ENCODE measurements around the gene PYM1. TPM values are rescaled to one million over a fixed set of nuclear protein-coding genes. Genes with fewer than 3 reads are reported as not detected.

PYM1 gene
- total RNA-seq, 1 donor from 2014 or later: 47.6 TPM

DNA sequence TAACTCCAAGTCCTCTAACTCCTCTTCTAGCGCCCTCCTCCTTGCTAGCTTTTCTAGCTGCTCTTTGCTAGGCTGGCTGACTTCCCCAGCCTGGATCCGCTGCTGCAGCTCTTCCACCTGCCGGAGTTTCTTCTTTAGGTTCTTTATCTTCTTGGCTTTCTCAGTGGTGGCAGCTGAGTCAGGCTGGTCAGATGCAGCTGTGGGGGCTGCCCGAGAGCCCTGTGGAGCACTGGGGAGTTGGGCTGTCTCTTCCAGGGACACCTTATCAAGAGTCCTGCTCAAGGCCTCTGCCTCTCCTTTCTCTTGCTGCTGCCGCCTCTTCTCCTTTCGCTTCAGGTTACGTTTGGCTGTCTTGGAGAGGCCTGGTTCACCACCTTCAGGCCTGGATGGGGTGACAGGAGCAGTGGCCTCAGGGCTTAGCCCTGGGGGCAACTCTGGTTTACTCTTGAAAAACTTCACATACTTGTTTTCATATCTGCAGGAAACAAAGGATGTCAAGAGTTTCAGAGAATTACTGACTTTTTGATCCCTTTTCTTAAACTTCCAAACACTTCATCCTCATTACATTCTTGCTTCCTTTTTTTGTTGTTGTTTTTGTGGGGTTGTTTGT is 25.7 kb downstream of the PYM1 start:
- H3K27me3 ChIP-seq (ENCODE audit: control insufficient read depth, insufficient read depth, low read length): no peaks in the 10 kb centered on the region
- no peak for DNase-seq (ENCODE audit: low read depth)
- TF ChIP-seq, protein P1, sequence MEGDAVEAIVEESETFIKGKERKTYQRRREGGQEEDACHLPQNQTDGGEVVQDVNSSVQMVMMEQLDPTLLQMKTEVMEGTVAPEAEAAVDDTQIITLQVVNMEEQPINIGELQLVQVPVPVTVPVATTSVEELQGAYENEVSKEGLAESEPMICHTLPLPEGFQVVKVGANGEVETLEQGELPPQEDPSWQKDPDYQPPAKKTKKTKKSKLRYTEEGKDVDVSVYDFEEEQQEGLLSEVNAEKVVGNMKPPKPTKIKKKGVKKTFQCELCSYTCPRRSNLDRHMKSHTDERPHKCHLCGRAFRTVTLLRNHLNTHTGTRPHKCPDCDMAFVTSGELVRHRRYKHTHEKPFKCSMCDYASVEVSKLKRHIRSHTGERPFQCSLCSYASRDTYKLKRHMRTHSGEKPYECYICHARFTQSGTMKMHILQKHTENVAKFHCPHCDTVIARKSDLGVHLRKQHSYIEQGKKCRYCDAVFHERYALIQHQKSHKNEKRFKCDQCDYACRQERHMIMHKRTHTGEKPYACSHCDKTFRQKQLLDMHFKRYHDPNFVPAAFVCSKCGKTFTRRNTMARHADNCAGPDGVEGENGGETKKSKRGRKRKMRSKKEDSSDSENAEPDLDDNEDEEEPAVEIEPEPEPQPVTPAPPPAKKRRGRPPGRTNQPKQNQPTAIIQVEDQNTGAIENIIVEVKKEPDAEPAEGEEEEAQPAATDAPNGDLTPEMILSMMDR (IDR thresholded peaks at IDR 0.05; ENCODE audit: insufficient read depth, low read length, poor library complexity, severe bottlenecking): no peak
- no peaks in the 10 kb centered on the region for H3K36me3 ChIP-seq (ENCODE audit: control insufficient read depth, insufficient read depth, low read length)
- no peak overlapping the region for H3K4me3 ChIP-seq (ENCODE audit: low read depth, low read length)

DNA sequence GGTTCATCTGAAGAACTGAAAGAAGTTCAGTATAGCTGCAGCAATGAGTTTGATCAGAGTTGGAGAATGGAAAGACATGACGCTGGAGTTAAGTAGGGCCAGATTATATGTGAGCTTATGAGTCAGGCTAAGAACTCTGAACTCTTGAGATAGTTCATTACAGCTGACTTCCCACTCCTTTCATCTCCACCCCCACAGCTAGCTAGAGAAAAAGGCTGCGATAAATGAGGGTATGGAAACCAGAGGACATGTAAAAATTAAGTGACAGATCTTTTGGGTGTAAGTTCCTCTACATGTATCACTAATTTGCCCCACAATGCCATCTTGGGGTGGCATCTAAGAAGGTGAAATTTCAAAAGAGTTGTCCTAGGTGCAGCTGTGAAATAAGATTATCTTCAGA is 28.6 kb downstream of the PYM1 start:
- H3K4me3 ChIP-seq (ENCODE audit: low read depth, low read length): no peak overlapping the region
- TF ChIP-seq, protein P1 (IDR thresholded peaks at IDR 0.05; ENCODE audit: insufficient read depth, low read length, poor library complexity, severe bottlenecking): no peak
- H3K36me3 ChIP-seq (ENCODE audit: control insufficient read depth, insufficient read depth, low read length): no peaks in the 10 kb centered on the region
- DNase-seq (ENCODE audit: low read depth): no peak
- no peaks in the 10 kb centered on the region for H3K27me3 ChIP-seq (ENCODE audit: control insufficient read depth, insufficient read depth, low read length)

DNA sequence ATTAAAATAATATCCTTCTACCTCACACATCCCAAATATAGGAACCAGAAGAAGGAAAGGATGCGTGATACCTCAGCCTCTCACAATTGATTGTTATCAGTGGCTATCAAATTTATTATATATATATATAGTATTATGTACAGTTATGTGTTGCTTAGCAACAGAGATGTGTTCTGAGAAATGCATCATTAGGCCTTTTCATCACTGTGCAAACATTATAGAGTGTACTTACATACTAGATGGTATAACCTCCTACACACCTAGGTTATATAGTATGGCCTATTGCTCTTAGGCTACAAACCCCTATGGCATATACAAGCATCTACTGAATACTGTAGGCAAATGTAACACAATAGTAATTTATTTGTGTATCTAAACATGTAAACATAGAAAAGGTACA is 34.0 kb downstream of the PYM1 start:
- TF ChIP-seq, protein P1 (IDR thresholded peaks at IDR 0.05; ENCODE audit: insufficient read depth, low read length, poor library complexity, severe bottlenecking): no peak
- no peak for DNase-seq (ENCODE audit: low read depth)
- H3K36me3 ChIP-seq (ENCODE audit: control insufficient read depth, insufficient read depth, low read length): no peaks in the 10 kb centered on the region
- H3K4me3 ChIP-seq (ENCODE audit: low read depth, low read length): no peak overlapping the region
- H3K27me3 ChIP-seq (ENCODE audit: control insufficient read depth, insufficient read depth, low read length): no peaks in the 10 kb centered on the region

DNA sequence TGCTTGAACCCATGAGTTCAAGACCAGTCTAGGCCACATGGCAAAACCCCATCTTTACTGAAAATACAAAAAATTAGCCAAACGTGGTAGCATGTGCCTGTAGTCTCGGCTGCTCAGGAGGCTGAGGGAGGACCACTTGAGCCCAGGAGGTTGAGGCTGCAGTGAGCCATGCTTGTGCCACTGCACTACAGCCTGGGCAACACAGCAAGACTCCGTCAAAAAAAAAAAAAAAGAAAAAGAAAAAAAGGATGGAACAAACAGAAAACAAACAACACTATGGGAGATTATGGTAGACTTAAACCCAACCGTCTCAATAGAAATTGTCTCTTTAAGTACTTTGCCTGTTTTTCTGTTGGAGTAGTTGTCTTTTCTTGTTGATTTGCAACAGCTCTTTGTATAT is 36.4 kb downstream of the PYM1 start:
- H3K27me3 ChIP-seq (ENCODE audit: control insufficient read depth, insufficient read depth, low read length): no peaks in the 10 kb centered on the region
- no peak for DNase-seq (ENCODE audit: low read depth)
- H3K36me3 ChIP-seq (ENCODE audit: control insufficient read depth, insufficient read depth, low read length): no peaks in the 10 kb centered on the region
- TF ChIP-seq, protein P1 (IDR thresholded peaks at IDR 0.05; ENCODE audit: insufficient read depth, low read length, poor library complexity, severe bottlenecking): no peak
- no peak overlapping the region for H3K4me3 ChIP-seq (ENCODE audit: low read depth, low read length)

DNA sequence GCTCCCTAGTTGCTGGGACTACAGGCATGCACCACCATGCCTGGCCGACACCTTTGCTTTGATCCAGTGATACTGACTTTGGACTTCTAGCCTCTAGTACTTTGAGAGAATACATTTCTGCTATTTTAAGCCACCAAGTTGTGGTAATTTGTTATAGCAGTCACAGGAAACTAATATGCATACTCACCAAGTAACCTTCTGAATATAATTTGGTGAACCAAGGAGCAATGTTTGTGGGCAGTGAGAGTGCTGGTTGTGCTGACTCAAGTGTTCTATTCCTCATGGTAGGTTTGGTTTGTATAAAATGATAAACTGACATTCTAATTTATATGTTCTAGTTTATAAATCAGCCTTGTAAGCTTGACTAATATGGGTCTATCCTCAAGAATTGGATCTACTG is 42.6 kb downstream of the PYM1 start:
- no peak overlapping the region for H3K4me3 ChIP-seq (ENCODE audit: low read depth, low read length)
- TF ChIP-seq, protein P1 (IDR thresholded peaks at IDR 0.05; ENCODE audit: insufficient read depth, low read length, poor library complexity, severe bottlenecking): no peak
- DNase-seq (ENCODE audit: low read depth): no peak
- no peaks in the 10 kb centered on the region for H3K27me3 ChIP-seq (ENCODE audit: control insufficient read depth, insufficient read depth, low read length)
- no peaks in the 10 kb centered on the region for H3K36me3 ChIP-seq (ENCODE audit: control insufficient read depth, insufficient read depth, low read length)

DNA sequence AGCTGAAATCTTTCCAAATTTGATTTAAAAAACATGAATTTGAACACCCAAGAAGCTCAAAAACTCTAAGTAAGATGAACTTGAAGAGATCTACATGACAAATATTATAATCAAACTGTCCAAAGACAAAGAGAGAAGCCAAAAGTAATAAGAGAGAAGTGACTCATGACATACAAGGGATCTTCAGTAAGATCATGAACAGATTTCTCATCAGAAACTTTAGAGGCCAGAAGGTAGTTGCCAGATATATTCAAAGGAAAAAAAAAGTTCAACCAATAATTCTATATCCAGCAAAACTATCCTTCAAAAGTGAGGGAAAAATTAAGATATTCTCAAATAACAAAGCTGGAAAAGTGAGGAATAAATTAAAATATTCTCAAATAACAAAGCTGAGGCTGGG is 49.9 kb downstream of the PYM1 start:
- Histone ChIP-seq H3K4me3 (ENCODE audit: low read depth, low read length) (no peak overlapping the region), H3K27me3 (ENCODE audit: control insufficient read depth, insufficient read depth, low read length) (no peaks in the 10 kb centered on the region), H3K36me3 (ENCODE audit: control insufficient read depth, insufficient read depth, low read length) (no peaks in the 10 kb centered on the region)
- TF ChIP-seq, protein P1 (IDR thresholded peaks at IDR 0.05; ENCODE audit: insufficient read depth, low read length, poor library complexity, severe bottlenecking): no peak
- no peak for DNase-seq (ENCODE audit: low read depth)
